HepG2 (cell line): ENCODE measurements around the gene GFOD1. TPM values are rescaled to one million over a fixed set of nuclear protein-coding genes. Genes with fewer than 3 reads are reported as not detected.

Experiments
- ATAC-seq: fragments of 200-7000 bp; cut with Tn5 transposase; 3 replicates; pipeline ENCODE4 v1.9.1; 2020; ENCODE audit warnings: mild to moderate bottlenecking, moderate library complexity
- BruUV-seq: library from RNA; stranded (reverse); fragments of 400-500 nt; replicated peaks from 2 replicates; lab custom pipeline; 2021; lab: Mats Ljungman, UMichigan
- CTCF ChIA-PET: fragments of 300-600 bp; formaldehyde crosslinking; extraction: SDS; loops from one replicate; lab custom pipeline; 2021; ENCODE audit warnings: low total read pairs, inconsistent platforms, low intra/inter-chr PET ratio; lab: Yijun Ruan, JAX
- POLR2A ChIA-PET: fragments of 350-600 bp; sonication (Branson Sonifier 250); formaldehyde crosslinking; loops from one replicate; lab custom pipeline; 2020; ENCODE audit warnings: antibody characterized with exemption, inconsistent platforms; lab: Yijun Ruan, JAX
- DNase-seq: peaks from one replicate; pipeline ENCODE4 v3.0.0-alpha.2; 2015; ENCODE audit warnings: low spot score
- FAIRE-seq: peaks from 3 replicates; lab custom pipeline; 2011; peaks lifted over from hg19 to GRCh38; lab: Jason Lieb, UNC
- H2AFZ ChIP-seq: one replicate; pipeline ENCODE4 v1.6.1; 2011; ENCODE audit warnings: low read length, inconsistent platforms
- H3K27ac ChIP-seq: fragments of 300-600 bp; 3 replicates; pipeline ENCODE4 v1.8.0; 2011; ENCODE audit warnings: mixed run types, mild to moderate bottlenecking, mixed read lengths, low read length, inconsistent platforms; ENCODE audit not compliant: insufficient read depth; ENCODE audit errors: extremely low read length
- H3K27me3 ChIP-seq, 2 experiments: fragments of 200-600 bp in 1 of 2; 2 replicates in 1 of 2; 3 replicates in 1 of 2; pipeline versions ENCODE4 v1.6.0 to v1.8.0; 2011; ENCODE audit warnings: low read length in 2 of 2, mild to moderate bottlenecking in 2 of 2, moderate library complexity in 2 of 2, inconsistent platforms in 1 of 2; ENCODE audit not compliant: insufficient read depth in 2 of 2, control insufficient read depth in 1 of 2
- H3K36me3 ChIP-seq, 2 experiments: fragments of 200-600 bp in 1 of 2; replicated peaks in 1 of 2; 2 replicates in 1 of 2; 3 replicates in 1 of 2; pipeline versions ENCODE4 v1.5.1 to v1.8.0; 2011; ENCODE audit warnings: low read length in 2 of 2, inconsistent platforms in 1 of 2; ENCODE audit not compliant: insufficient read depth in 2 of 2, control insufficient read depth in 1 of 2
- H3K4me1 ChIP-seq: 2 replicates; pipeline ENCODE4 v1.5.1; 2012; ENCODE audit warnings: low read length, inconsistent platforms; ENCODE audit not compliant: insufficient read depth
- H3K4me2 ChIP-seq: 2 replicates; pipeline ENCODE4 v1.6.0; 2011; ENCODE audit warnings: low read depth, low read length, inconsistent platforms
- H3K4me3 ChIP-seq, 3 experiments: fragments of 200-600 bp in 1 of 3; sonication (generic), shearing (Covaris generic) in 1 of 3; replicated peaks in 1 of 3; 2 replicates each; pipeline ENCODE4 v1.5.1; 2011 to 2016; ENCODE audit warnings: low read length in 3 of 3, inconsistent platforms in 2 of 3, low read depth in 2 of 3, mild to moderate bottlenecking in 2 of 3, control low read depth in 1 of 3, mixed read lengths in 1 of 3; ENCODE audit not compliant: insufficient read depth in 1 of 3
- H3K79me2 ChIP-seq: one replicate; pipeline ENCODE4 v1.6.1; 2011; ENCODE audit warnings: low read length, inconsistent platforms; ENCODE audit not compliant: insufficient read depth
- H3K9ac ChIP-seq: 2 replicates; pipeline ENCODE4 v1.6.0; 2011; ENCODE audit warnings: mild to moderate bottlenecking, low read depth, low read length, inconsistent platforms; ENCODE audit not compliant: insufficient read depth
- H3K9me3 ChIP-seq: 2 replicates; pipeline ENCODE4 v1.5.1; 2012; ENCODE audit warnings: mild to moderate bottlenecking, low read length
- H4K20me1 ChIP-seq: 2 replicates; pipeline ENCODE4 v1.6.0; 2011; ENCODE audit warnings: inconsistent platforms, mild to moderate bottlenecking, low read length, moderate library complexity; ENCODE audit not compliant: insufficient read depth
- BHLHE40 ChIP-seq: IDR thresholded peaks from 2 replicates; pipeline ENCODE4 v1.6.1; 2011; ENCODE audit warnings: low read length, improper control_type of control experiment
- EZH2 ChIP-seq: conservative IDR thresholded peaks from 2 replicates; pipeline ENCODE4 v1.6.1; 2012; ENCODE audit warnings: mild to moderate bottlenecking, low read depth, low read length, moderate library complexity
- FOXC1 ChIP-seq: sonication (generic); formaldehyde crosslinking; IDR thresholded peaks from 2 replicates; pipeline ENCODE4 v1.8.0; 2022; ENCODE audit warnings: mild to moderate bottlenecking, missing genetic modification reagents, borderline replicate concordance
- HNRNPH1 ChIP-seq: fragments of 200-400 bp; formaldehyde crosslinking; optimal IDR thresholded peaks from 2 replicates; pipeline ENCODE3; 2017; ENCODE audit warnings: mild to moderate bottlenecking, low read depth, low read length
- IKZF4 ChIP-seq: sonication (generic); formaldehyde crosslinking; IDR thresholded peaks from 2 replicates; pipeline ENCODE4 v1.5.1; 2020; ENCODE audit warnings: borderline replicate concordance, mild to moderate bottlenecking, low read depth, missing genetic modification reagents; ENCODE audit errors: not compliant biosample characterization
- JUN ChIP-seq: sonication (generic); formaldehyde crosslinking; IDR thresholded peaks from 2 replicates; pipeline ENCODE4 v1.4.0; 2020; ENCODE audit warnings: mild to moderate bottlenecking, missing genetic modification reagents
- MAFG ChIP-seq: sonication (generic); formaldehyde crosslinking; IDR thresholded peaks from 2 replicates; pipeline ENCODE4 v1.5.1; 2020; ENCODE audit warnings: mild to moderate bottlenecking, missing genetic modification reagents
- MED1 ChIP-seq: sonication (generic); formaldehyde crosslinking; IDR thresholded peaks from 2 replicates; pipeline ENCODE4 v1.4.0; 2020; ENCODE audit warnings: missing genetic modification reagents
- NCOA5 ChIP-seq: sonication (generic); formaldehyde crosslinking; IDR thresholded peaks from 2 replicates; pipeline ENCODE4 v1.4.0; 2020; ENCODE audit warnings: missing genetic modification reagents
- NFATC3 ChIP-seq: sonication (generic); formaldehyde crosslinking; IDR thresholded peaks from 2 replicates; pipeline ENCODE4 v1.5.1; 2020; ENCODE audit warnings: mild to moderate bottlenecking, missing genetic modification reagents
- ONECUT2 ChIP-seq: sonication (generic); formaldehyde crosslinking; IDR thresholded peaks from 2 replicates; pipeline ENCODE4 v1.4.0; 2020; ENCODE audit warnings: missing genetic modification reagents
- PAWR ChIP-seq: sonication (generic); formaldehyde crosslinking; IDR thresholded peaks from 2 replicates; pipeline ENCODE4 v1.4.0; 2020; ENCODE audit warnings: missing genetic modification reagents, mild to moderate bottlenecking, borderline replicate concordance
- PHB2 ChIP-seq: fragments of 450-650 bp; IDR thresholded peaks from 2 replicates; pipeline ENCODE4 v1.6.1; 2018; ENCODE audit not compliant: partially characterized antibody
- SMAD3 ChIP-seq: sonication (generic); formaldehyde crosslinking; IDR thresholded peaks from 2 replicates; pipeline ENCODE4 v1.4.0; 2020; ENCODE audit warnings: missing genetic modification reagents
- SP1 ChIP-seq, 2 experiments: fragments of 450-650 bp in 1 of 2; sonication (generic) in 1 of 2; formaldehyde crosslinking in 1 of 2; IDR thresholded peaks; 2 replicates each; pipeline versions ENCODE4 v1.4.0 to v1.6.1; 2016 to 2020; ENCODE audit warnings: missing genetic modification reagents in 1 of 2
- ZKSCAN8 ChIP-seq: IDR thresholded peaks from 2 replicates; pipeline ENCODE4 v1.6.1; 2016; ENCODE audit warnings: borderline replicate concordance, missing genetic modification reagents, missing compliant biosample characterization
- ZMYM2 ChIP-seq: sonication (generic); formaldehyde crosslinking; IDR thresholded peaks from 2 replicates; pipeline ENCODE4 v1.8.0; 2022; ENCODE audit warnings: mild to moderate bottlenecking, missing genetic modification reagents
- ZNF674 ChIP-seq: sonication (generic); formaldehyde crosslinking; IDR thresholded peaks from 2 replicates; pipeline ENCODE4 v1.5.0; 2020; ENCODE audit warnings: low read depth, mild to moderate bottlenecking, missing genetic modification reagents
- WGBS: methylation state at CpG from one replicate; pipeline ENCODE4 v1.1.6; 2017; ENCODE audit warnings: low lambda C conversion rate; 5-methylcytosine and 5-hydroxymethylcytosine counted together
- in situ Hi-C: cut with HindIII; loops from 2 replicates; pipeline ENCODE4 v1.10.0; 2017; ENCODE audit warnings: low pct_unique_long_range_greater_than_20kb; ENCODE audit not compliant: extremely low pct_ligation_motif_present
- intact Hi-C: fragments of 100-400 bp; cut with micrococcal nuclease; formaldehyde crosslinking; loops from one replicate; pipeline ENCODE4 v1.10.0; 2022; ENCODE audit not compliant: unreplicated experiment
- polyA plus RNA-seq, 8 experiments: library from polyadenylated mRNA; depleted of rRNA in 3 of 8; stranded (reverse) in 7 of 8; unstranded in 1 of 8; fragments of >200 nt; fragmentation: Illumina TruSeq in 4 of 8; extraction: Trizol in 4 of 8; gene quantifications; 2 replicates each; pipeline versions ENCODE4 v1.2.1 to v1.2.3, GENCODE V29; 2011 to 2016; ENCODE audit warnings: low read depth in 4 of 8, missing spikeins in 1 of 8, mixed read lengths in 1 of 8; ENCODE audit not compliant: insufficient read depth in 1 of 8
- total RNA-seq, 5 experiments: library from RNA; depleted of rRNA; stranded (reverse); fragments of >200 nt; fragmentation: Illumina TruSeq; extraction: Trizol; gene quantifications; 2 replicates each; pipeline ENCODE4 v1.2.3, GENCODE V29; 2016; ENCODE audit warnings: low read depth in 1 of 5
- TF ChIP-seq, protein P1 (sequence below): sonication (generic); formaldehyde crosslinking; IDR thresholded peaks from 2 replicates; pipeline ENCODE4 v1.5.0; 2020; ENCODE audit warnings: mild to moderate bottlenecking, missing genetic modification reagents, borderline replicate concordance

Gene GFOD1
- total and polyA plus RNA-seq, 2 of the 13 experiments (the other 11 are each of a cell fraction or from before 2014, with no cell fraction given): 1.9 to 6.4 TPM

DNA sequence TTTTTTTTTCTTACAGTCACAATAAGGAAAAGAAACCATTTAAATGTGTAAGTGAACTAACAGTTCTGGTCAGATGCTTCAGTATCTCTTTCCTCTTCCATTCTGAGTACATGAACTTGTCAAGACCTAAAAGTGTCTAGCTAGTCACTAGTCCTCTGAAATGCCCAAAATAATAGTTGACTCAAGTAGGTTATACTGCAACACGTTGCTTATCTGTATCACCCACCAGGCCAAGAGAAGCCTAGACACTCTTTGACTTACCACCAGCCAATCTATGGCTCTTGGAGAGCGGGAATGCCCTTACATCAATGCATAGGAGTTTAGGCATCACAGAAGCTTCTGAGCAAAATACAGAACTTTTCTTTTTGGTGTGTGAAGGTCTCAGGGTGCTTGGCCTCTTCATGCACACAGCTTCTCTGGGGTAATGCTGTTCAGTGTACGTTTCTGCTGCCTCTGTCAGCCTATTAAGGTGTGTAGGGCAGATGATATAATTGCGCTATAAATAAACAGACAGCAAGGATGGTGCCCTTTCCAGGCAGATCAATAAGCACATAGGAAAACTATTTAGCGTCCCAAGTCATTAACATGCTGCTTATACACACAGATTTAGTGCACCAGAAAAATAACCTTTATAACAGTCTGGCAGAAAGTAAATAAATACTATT lies 7.8 kb upstream of the GFOD1 start:
- Histone ChIP-seq H3K9ac (no peak overlapping the region), H3K27me3 (no peaks in the 10 kb centered on the region; a peak in 1 of 5 replicates), H3K9me3 (no peaks in the 10 kb centered on the region), H3K4me3 (no peak overlapping the region), H3K36me3 (no peaks in the 10 kb centered on the region), H3K27ac (no peak overlapping the region), H3K4me2 (no peak overlapping the region), H4K20me1 (no peaks in the 10 kb centered on the region), H3K79me2 (no peaks in the 10 kb centered on the region), H3K4me1 (peaks cover 13% of the 10 kb centered on the region), H2AFZ (no peak overlapping the region)
- no TSS peak for BruUV-seq
- 49% methylated on average over 5 of the region's 5 CpGs for WGBS
- FAIRE-seq (no peak), ATAC-seq (no peak), DNase-seq (no peak)
- ChIA-PET CTCF (no interaction called here), POLR2A (no interaction called here)
- in situ Hi-C loops: no loop called here
- intact Hi-C loops: no loop called here
- TF ChIP-seq EZH2: no peak
- TF ChIP-seq NCOA5 (CRISPR knock-in tag): no peak
- no peak for TF ChIP-seq SP1 (IDR thresholded peaks at IDR 0.05)
- no peak for TF ChIP-seq SP1 (CRISPR knock-in tag; IDR thresholded peaks at IDR 0.05)
- no peak for TF ChIP-seq ONECUT2
- TF ChIP-seq MED1 (CRISPR knock-in tag): no peak
- TF ChIP-seq SMAD3 (CRISPR knock-in tag): no peak
- TF ChIP-seq HNRNPH1: no peak
- TF ChIP-seq MAFG (CRISPR knock-in tag): no peak
- TF ChIP-seq, protein P1, sequence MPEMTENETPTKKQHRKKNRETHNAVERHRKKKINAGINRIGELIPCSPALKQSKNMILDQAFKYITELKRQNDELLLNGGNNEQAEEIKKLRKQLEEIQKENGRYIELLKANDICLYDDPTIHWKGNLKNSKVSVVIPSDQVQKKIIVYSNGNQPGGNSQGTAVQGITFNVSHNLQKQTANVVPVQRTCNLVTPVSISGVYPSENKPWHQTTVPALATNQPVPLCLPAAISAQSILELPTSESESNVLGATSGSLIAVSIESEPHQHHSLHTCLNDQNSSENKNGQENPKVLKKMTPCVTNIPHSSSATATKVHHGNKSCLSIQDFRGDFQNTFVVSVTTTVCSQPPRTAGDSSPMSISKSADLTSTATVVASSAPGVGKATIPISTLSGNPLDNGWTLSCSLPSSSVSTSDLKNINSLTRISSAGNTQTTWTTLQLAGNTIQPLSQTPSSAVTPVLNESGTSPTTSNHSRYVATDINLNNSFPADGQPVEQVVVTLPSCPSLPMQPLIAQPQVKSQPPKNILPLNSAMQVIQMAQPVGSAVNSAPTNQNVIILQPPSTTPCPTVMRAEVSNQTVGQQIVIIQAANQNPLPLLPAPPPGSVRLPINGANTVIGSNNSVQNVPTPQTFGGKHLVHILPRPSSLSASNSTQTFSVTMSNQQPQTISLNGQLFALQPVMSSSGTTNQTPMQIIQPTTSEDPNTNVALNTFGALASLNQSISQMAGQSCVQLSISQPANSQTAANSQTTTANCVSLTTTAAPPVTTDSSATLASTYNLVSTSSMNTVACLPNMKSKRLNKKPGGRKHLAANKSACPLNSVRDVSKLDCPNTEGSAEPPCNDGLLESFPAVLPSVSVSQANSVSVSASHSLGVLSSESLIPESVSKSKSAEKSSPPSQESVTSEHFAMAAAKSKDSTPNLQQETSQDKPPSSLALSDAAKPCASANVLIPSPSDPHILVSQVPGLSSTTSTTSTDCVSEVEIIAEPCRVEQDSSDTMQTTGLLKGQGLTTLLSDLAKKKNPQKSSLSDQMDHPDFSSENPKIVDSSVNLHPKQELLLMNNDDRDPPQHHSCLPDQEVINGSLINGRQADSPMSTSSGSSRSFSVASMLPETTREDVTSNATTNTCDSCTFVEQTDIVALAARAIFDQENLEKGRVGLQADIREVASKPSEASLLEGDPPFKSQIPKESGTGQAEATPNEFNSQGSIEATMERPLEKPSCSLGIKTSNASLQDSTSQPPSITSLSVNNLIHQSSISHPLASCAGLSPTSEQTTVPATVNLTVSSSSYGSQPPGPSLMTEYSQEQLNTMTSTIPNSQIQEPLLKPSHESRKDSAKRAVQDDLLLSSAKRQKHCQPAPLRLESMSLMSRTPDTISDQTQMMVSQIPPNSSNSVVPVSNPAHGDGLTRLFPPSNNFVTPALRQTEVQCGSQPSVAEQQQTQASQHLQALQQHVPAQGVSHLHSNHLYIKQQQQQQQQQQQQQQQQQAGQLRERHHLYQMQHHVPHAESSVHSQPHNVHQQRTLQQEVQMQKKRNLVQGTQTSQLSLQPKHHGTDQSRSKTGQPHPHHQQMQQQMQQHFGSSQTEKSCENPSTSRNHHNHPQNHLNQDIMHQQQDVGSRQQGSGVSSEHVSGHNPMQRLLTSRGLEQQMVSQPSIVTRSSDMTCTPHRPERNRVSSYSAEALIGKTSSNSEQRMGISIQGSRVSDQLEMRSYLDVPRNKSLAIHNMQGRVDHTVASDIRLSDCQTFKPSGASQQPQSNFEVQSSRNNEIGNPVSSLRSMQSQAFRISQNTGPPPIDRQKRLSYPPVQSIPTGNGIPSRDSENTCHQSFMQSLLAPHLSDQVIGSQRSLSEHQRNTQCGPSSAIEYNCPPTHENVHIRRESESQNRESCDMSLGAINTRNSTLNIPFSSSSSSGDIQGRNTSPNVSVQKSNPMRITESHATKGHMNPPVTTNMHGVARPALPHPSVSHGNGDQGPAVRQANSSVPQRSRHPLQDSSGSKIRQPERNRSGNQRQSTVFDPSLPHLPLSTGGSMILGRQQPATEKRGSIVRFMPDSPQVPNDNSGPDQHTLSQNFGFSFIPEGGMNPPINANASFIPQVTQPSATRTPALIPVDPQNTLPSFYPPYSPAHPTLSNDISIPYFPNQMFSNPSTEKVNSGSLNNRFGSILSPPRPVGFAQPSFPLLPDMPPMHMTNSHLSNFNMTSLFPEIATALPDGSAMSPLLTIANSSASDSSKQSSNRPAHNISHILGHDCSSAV: no peak
- no peak for TF ChIP-seq ZNF674 (CRISPR knock-in tag)
- no peak for TF ChIP-seq NFATC3 (CRISPR knock-in tag)
- TF ChIP-seq JUN (CRISPR knock-in tag): no peak
- TF ChIP-seq IKZF4: no peak
- no peak for TF ChIP-seq ZMYM2
- TF ChIP-seq PAWR (CRISPR knock-in tag): no peak
- TF ChIP-seq FOXC1 (CRISPR knock-in tag): no peak
- no peak for TF ChIP-seq BHLHE40
- no peak for TF ChIP-seq PHB2
- no peak for TF ChIP-seq ZKSCAN8 (CRISPR knock-in tag)
